HCT116 (cell line): ENCODE measurements around the gene GNB1L. TPM values are rescaled to one million over a fixed set of nuclear protein-coding genes. Genes with fewer than 3 reads are reported as not detected.

Experiments used
- ATAC-seq: fragments of 200-7000 bp; cut with Tn5 transposase; 2 replicates; pipeline ENCODE4 v1.9.1; 2020; ENCODE audit warnings: mild to moderate bottlenecking, moderate library complexity
- BruUV-seq: library from RNA; stranded (reverse); fragments of 400-500 nt; replicated peaks from 2 replicates; lab custom pipeline; 2021; lab: Mats Ljungman, UMichigan
- CTCF ChIA-PET: fragments of 300-600 bp; sonication (Branson Sonifier 250); formaldehyde crosslinking; loops from one replicate; lab custom pipeline; 2021; ENCODE audit warnings: antibody characterized with exemption; lab: Charles Lee
- POLR2A ChIA-PET: fragments of 300-600, 350-600 bp; sonication (Branson Sonifier 250); formaldehyde crosslinking; loops from one replicate; lab custom pipeline; 2021; ENCODE audit warnings: antibody characterized with exemption; lab: Charles Lee
- RAD21 ChIA-PET, 2 experiments: fragments of 300-600 bp; sonication (Branson Sonifier 250); formaldehyde crosslinking; loops; one replicate each; lab custom pipeline; 2023; ENCODE audit warnings: low total read pairs in 2 of 2; ENCODE audit not compliant: uncharacterized antibody in 2 of 2, unreplicated experiment in 2 of 2, low non-redundant PET in 1 of 2; lab: Charles Lee
- DNase-seq: peaks from one replicate; pipeline ENCODE4 v3.0.0-alpha.2; 2010; ENCODE audit warnings: low read depth, low spot score
- H2AFZ ChIP-seq: fragments of 200-600 bp; shearing (Covaris generic), sonication (generic); 2 replicates; pipeline ENCODE4 v1.6.1; 2017; ENCODE audit warnings: low read depth, mixed run types, mixed read lengths, antibody characterized with exemption, low read length; ENCODE audit not compliant: poor library complexity, severe bottlenecking
- H3K27ac ChIP-seq: 2 replicates; pipeline ENCODE4 v1.5.1; 2012; ENCODE audit warnings: low read depth, low read length
- H3K27me3 ChIP-seq: fragments of 200-600 bp; sonication (generic); 2 replicates; pipeline ENCODE4 v1.6.1; 2016; ENCODE audit warnings: mixed run types, low read length, mixed read lengths; ENCODE audit not compliant: insufficient read depth
- H3K36me3 ChIP-seq, 2 experiments: fragments of 200-500 bp in 1 of 2; fragments of 200-600 bp in 1 of 2; sonication (Bioruptor generic) in 1 of 2; sonication (generic) in 1 of 2; 2 replicates each; pipeline versions ENCODE4 v1.5.1 to v1.6.1; 2014 to 2016; ENCODE audit warnings: low read length in 2 of 2, inconsistent platforms in 1 of 2, mixed read lengths in 1 of 2, mixed run types in 1 of 2; ENCODE audit not compliant: insufficient read depth in 2 of 2, control insufficient read depth in 1 of 2
- H3K4me1 ChIP-seq, 2 experiments: fragments of 200-600 bp in 1 of 2; sonication (generic) in 1 of 2; 2 replicates each; pipeline versions ENCODE4 v1.5.1 to v1.6.1; 2012 to 2017; ENCODE audit warnings: low read length in 2 of 2, inconsistent platforms in 1 of 2, mild to moderate bottlenecking in 1 of 2, mixed read lengths in 1 of 2, mixed run types in 1 of 2, moderate library complexity in 1 of 2; ENCODE audit not compliant: insufficient read depth in 2 of 2, control insufficient read depth in 1 of 2
- H3K4me2 ChIP-seq: fragments of 200-600 bp; sonication (generic); 2 replicates; pipeline ENCODE4 v1.6.1; 2017; ENCODE audit warnings: mixed run types, low read length, mixed read lengths
- H3K4me3 ChIP-seq, 2 experiments: fragments of 200-600 bp in 1 of 2; sonication (generic) in 1 of 2; replicated peaks in 1 of 2; 2 replicates each; pipeline ENCODE4 v1.5.1; 2011 to 2016; ENCODE audit warnings: low read length in 2 of 2, control low read depth in 1 of 2, low read depth in 1 of 2, mild to moderate bottlenecking in 1 of 2, mixed read lengths in 1 of 2, mixed run types in 1 of 2
- H3K79me2 ChIP-seq: fragments of 200-600 bp; sonication (generic); 2 replicates; pipeline ENCODE4 v1.6.1; 2017; ENCODE audit warnings: mild to moderate bottlenecking, mixed run types, low read length, moderate library complexity, mixed read lengths; ENCODE audit not compliant: insufficient read depth
- H3K9ac ChIP-seq: fragments of 200-600 bp; sonication (generic); 2 replicates; pipeline ENCODE4 v1.6.1; 2016; ENCODE audit warnings: low read length, mixed read lengths
- H3K9me2 ChIP-seq: fragments of 200-600 bp; sonication (generic), shearing (Covaris generic); 2 replicates; pipeline ENCODE4 v1.6.1; 2017; ENCODE audit warnings: mixed run types, mild to moderate bottlenecking, moderate library complexity; ENCODE audit not compliant: insufficient read depth
- H3K9me3 ChIP-seq, 2 experiments: fragments of 200-500 bp in 1 of 2; fragments of 200-600 bp in 1 of 2; sonication (Bioruptor generic) in 1 of 2; sonication (generic) in 1 of 2; 2 replicates each; pipeline ENCODE4 v1.6.1; 2014 to 2017; ENCODE audit warnings: low read length in 2 of 2, mixed read lengths in 2 of 2, inconsistent platforms in 1 of 2, low read depth in 1 of 2, mild to moderate bottlenecking in 1 of 2, mixed run types in 1 of 2, moderate library complexity in 1 of 2; ENCODE audit not compliant: control insufficient read depth in 1 of 2, insufficient read depth in 1 of 2
- H4K20me1 ChIP-seq: fragments of 200-600 bp; sonication (generic), shearing (Covaris generic); 2 replicates; pipeline ENCODE4 v1.6.1; 2017; ENCODE audit warnings: mixed run types, mild to moderate bottlenecking, moderate library complexity; ENCODE audit not compliant: insufficient read depth
- ATF3 ChIP-seq: IDR thresholded peaks from 2 replicates; pipeline ENCODE4 v1.6.1; 2012
- CBX3 ChIP-seq: IDR thresholded peaks from 2 replicates; pipeline ENCODE4 v1.6.1; 2012; ENCODE audit warnings: low read depth
- CEBPB ChIP-seq: IDR thresholded peaks from 2 replicates; pipeline ENCODE4 v1.6.1; 2012; ENCODE audit warnings: low read depth
- CTCF ChIP-seq, 3 experiments: fragments of 200-600 bp in 1 of 3; sonication (generic) in 1 of 3; IDR thresholded peaks in 2 of 3; conservative IDR thresholded peaks in 1 of 3; 2 replicates each; pipeline ENCODE4 v1.5.1; 2012 to 2017; ENCODE audit warnings: low read depth in 2 of 3, low read length in 2 of 3, antibody characterized with exemption in 1 of 3, borderline replicate concordance in 1 of 3, control low read depth in 1 of 3, mild to moderate bottlenecking in 1 of 3, mixed read lengths in 1 of 3, mixed run types in 1 of 3, moderate library complexity in 1 of 3; ENCODE audit not compliant: insufficient read depth in 1 of 3
- EGR1 ChIP-seq: IDR thresholded peaks from 2 replicates; pipeline ENCODE4 v1.6.1; 2012; ENCODE audit warnings: low read depth
- EZH2 ChIP-seq: fragments of 200-600 bp; sonication (generic); IDR thresholded peaks from 2 replicates; pipeline ENCODE4 v1.6.1; 2017; ENCODE audit warnings: antibody characterized with exemption, mixed run types
- EZH2phosphoT487 ChIP-seq: fragments of 200-600 bp; IDR thresholded peaks from 2 replicates; pipeline ENCODE4 v1.6.1; 2018; ENCODE audit warnings: antibody characterized with exemption, borderline replicate concordance
- JUND ChIP-seq: IDR thresholded peaks from 2 replicates; pipeline ENCODE4 v1.6.1; 2012
- POLR2A ChIP-seq: IDR thresholded peaks from 2 replicates; pipeline ENCODE4 v1.7.0; 2011; ENCODE audit warnings: borderline replicate concordance; ENCODE audit not compliant: insufficient read depth, insufficient read length; ENCODE audit errors: extremely low read depth
- POLR2AphosphoS5 ChIP-seq: IDR thresholded peaks from 2 replicates; pipeline ENCODE4 v1.6.1; 2011; ENCODE audit warnings: mild to moderate bottlenecking, low read depth, low read length, moderate library complexity
- REST ChIP-seq: IDR thresholded peaks from 2 replicates; pipeline ENCODE4 v1.6.1; 2012; ENCODE audit warnings: low read depth
- SIN3A ChIP-seq: IDR thresholded peaks from 2 replicates; pipeline ENCODE4 v1.6.1; 2012; ENCODE audit warnings: low read depth
- SRF ChIP-seq: IDR thresholded peaks from 2 replicates; pipeline ENCODE4 v1.6.1; 2012; ENCODE audit warnings: low read depth
- TCF7L2 ChIP-seq: IDR thresholded peaks from 2 replicates; pipeline ENCODE4 v1.7.0; 2011; ENCODE audit warnings: borderline replicate concordance, inconsistent platforms; ENCODE audit not compliant: insufficient read depth, insufficient read length; ENCODE audit errors: extremely low read depth
- YY1 ChIP-seq: IDR thresholded peaks from 2 replicates; pipeline ENCODE4 v1.6.1; 2011; ENCODE audit warnings: low read length, low read depth, moderate library complexity, mild to moderate bottlenecking; ENCODE audit not compliant: insufficient replicate concordance; ENCODE audit errors: extremely low read depth
- ZFX ChIP-seq: fragments of 450-650 bp; IDR thresholded peaks from 2 replicates; pipeline ENCODE4 v1.6.1; 2017
- ZNF274 ChIP-seq: fragments of 200-500 bp; sonication (Bioruptor generic); IDR thresholded peaks from 2 replicates; pipeline ENCODE4 v1.6.1; 2014; ENCODE audit warnings: mild to moderate bottlenecking, low read depth, low read length, inconsistent platforms
- intact Hi-C: fragments of 100-400 bp; cut with micrococcal nuclease; formaldehyde crosslinking; loops from 2 replicates; pipeline ENCODE4 v1.10.0; 2022
- total RNA-seq: library from RNA; stranded (reverse); gene quantifications from one replicate; pipeline ENCODE4 v1.2.1, GENCODE V29; 2021; ENCODE audit not compliant: unreplicated experiment

Gene GNB1L
- total RNA-seq, 1 experiment from 2014 or later = 12.1 TPM

- H3K9me3 ChIP-seq = no peaks in the 10 kb centered on the region
- POLR2A ChIA-PET = no interaction called here
These were observed 18.2 kb downstream of the GNB1L start for GRCh38 chr22:19836512-19836911.

More at GRCh38 chr22:19836512-19836911, 18.2 kb downstream of the GNB1L start:
- Histone ChIP-seq H3K9ac (no peak overlapping the region), H3K27ac (no peak overlapping the region), H3K9me2 (no peaks in the 10 kb centered on the region), H3K4me2 (no peak overlapping the region), H3K4me3 (no peak overlapping the region), H3K4me1 (no peaks in the 10 kb centered on the region), H3K79me2 (0 out of 2 replicates have a peak, but pooled peaks cover 5% of the 10 kb centered on the region), H2AFZ (no peak overlapping the region), H4K20me1 (no peaks in the 10 kb centered on the region; the same call in none of the 2 replicates), H3K27me3 (no peaks in the 10 kb centered on the region), H3K36me3 (no peaks in the 10 kb centered on the region)
- DNase-seq (no peak), ATAC-seq (no peak)
- intact Hi-C loops = no loop called here
- ChIA-PET RAD21 (no interaction called here), CTCF (no interaction called here)
- no TSS peak for BruUV-seq
- TF ChIP-seq EZH2 (no peak), SIN3A (no peak), ZFX (no peak), CBX3 (no peak), YY1 (no peak), EGR1 (no peak), JUND (no peak), REST (no peak), CEBPB (no peak), CTCF (IDR thresholded peaks at IDR 0.05 in 2 of 3, conservative IDR thresholded peaks at IDR 0.05 in 1 of 3; ENCODE audit: borderline replicate concordance in 1 of 3, insufficient read depth in 1 of 3, low read depth in 2 of 3, low read length in 2 of 3) (no peak), TCF7L2 (no peak), ZNF274 (no peak), SRF (no peak), ATF3 (no peak), POLR2AphosphoS5 (no peak), POLR2A (no peak), EZH2phosphoT487 (no peak)
